ENCODE results near the gene LAMA2.

Gene LAMA2

GRCh38 chr6:129342243-129342642 lies 459.3 kb downstream of the LAMA2 start:
- no peak for DNase-seq

GRCh38 chr6:129342796-129343195 lies 459.9 kb downstream of the LAMA2 start:
- DNase-seq, result no peak

- DNase-seq, result no peak
Observed at GRCh38 chr6:129344379-129344778, 461.4 kb downstream of the LAMA2 start.

- no peak for DNase-seq
Observed at GRCh38 chr6:129345890-129346289, 463.0 kb downstream of the LAMA2 start.

- DNase-seq, result no peak
Observed at GRCh38 chr6:129346964-129347363, 464.0 kb downstream of the LAMA2 start.

- DNase-seq, result no peak
Observed at GRCh38 chr6:129350278-129350677, 467.3 kb downstream of the LAMA2 start.

- DNase-seq, result no peak
Observed at GRCh38 chr6:129351807-129352206, 468.9 kb downstream of the LAMA2 start.

GRCh38 chr6:129353067-129353466 lies 470.1 kb downstream of the LAMA2 start:
- no peak for DNase-seq

- no peak for DNase-seq
Observed at GRCh38 chr6:129356129-129356528, 473.2 kb downstream of the LAMA2 start.

- DNase-seq, result no peak
Observed at GRCh38 chr6:129359811-129360681, 477.1 kb downstream of the LAMA2 start.

GRCh38 chr6:129360682-129360955 lies 477.7 kb downstream of the LAMA2 start:
- no peak for DNase-seq

- no peak for DNase-seq
Observed at GRCh38 chr6:129364037-129364436, 481.1 kb downstream of the LAMA2 start.

GRCh38 chr6:129364767-129365166 lies 481.8 kb downstream of the LAMA2 start:
- no peak for DNase-seq

GRCh38 chr6:129368076-129368475 lies 485.1 kb downstream of the LAMA2 start:
- no peak for DNase-seq

- DNase-seq, result no peak
Observed at GRCh38 chr6:129368970-129369369, 486.0 kb downstream of the LAMA2 start.

GRCh38 chr6:129369737-129370136 lies 486.8 kb downstream of the LAMA2 start:
- no peak for DNase-seq

- peak; percentile 31 to 43 for DNase-seq
Observed at GRCh38 chr6:129370268-129370916, 487.5 kb downstream of the LAMA2 start.

GRCh38 chr6:129381885-129382284 lies 498.9 kb downstream of the LAMA2 start:
- no peak for DNase-seq

- no peak for DNase-seq
Observed at GRCh38 chr6:129382916-129383315, 500.0 kb downstream of the LAMA2 start.

- DNase-seq, result no peak
Observed at GRCh38 chr6:129385117-129385516, 502.2 kb downstream of the LAMA2 start.

- no peak for DNase-seq
Observed at GRCh38 chr6:129390900-129391299, 508.0 kb downstream of the LAMA2 start.

GRCh38 chr6:129393654-129394053 lies 510.7 kb downstream of the LAMA2 start:
- DNase-seq, result no peak

GRCh38 chr6:129398764-129399163 lies 515.8 kb downstream of the LAMA2 start:
- no peak for DNase-seq

- no peak for DNase-seq
Observed at GRCh38 chr6:129402244-129402643, 519.3 kb downstream of the LAMA2 start.

- DNase-seq, result no peak
Observed at GRCh38 chr6:129411092-129411491, 528.2 kb downstream of the LAMA2 start.

All from activated CD4-positive, alpha-beta T cell treated with anti-CD3 and anti-CD28 coated beads, Interleukin-2, amount 50 U/mL, for 4 hours (primary cell).